ENCODE results near the gene SLC10A6.

- no peak for TF ChIP-seq CTCF (IDR thresholded peaks at IDR 0.05 in 4 of 5, conservative IDR thresholded peaks at IDR 0.05 in 1 of 5)
- TF ChIP-seq POLR2A (IDR thresholded peaks at IDR 0.05): no peak
These were observed 58.1 kb downstream of the SLC10A6 start for GRCh38 chr4:86791126-86791525.
